Smooth muscle cell (in vitro differentiated cells): ENCODE data around the gene ANK2. TPM values are rescaled to one million over a fixed set of nuclear protein-coding genes. Genes with fewer than 3 reads are reported as not detected.

Source experiments
- DNase-seq: peaks from one replicate; lab custom pipeline; 2025; ENCODE audit not compliant: unreplicated experiment; lab: John Stamatoyannopoulos, UW
- H2AFZ ChIP-seq: fragments of 200-600 bp; sonication (generic); 2 replicates; pipeline ENCODE4 v1.6.0; 2016; ENCODE audit warnings: antibody characterized with exemption, low read depth, mild to moderate bottlenecking
- H3F3A ChIP-seq: fragments of 200-600 bp; sonication (generic); 2 replicates; pipeline ENCODE4 v1.6.0; 2017; ENCODE audit warnings: antibody characterized with exemption, low read depth
- H3K27ac ChIP-seq: fragments of 200-600 bp; sonication (generic); 2 replicates; pipeline ENCODE4 v1.5.1; 2016; ENCODE audit warnings: low read depth, mild to moderate bottlenecking
- H3K27me3 ChIP-seq: fragments of 200-600 bp; sonication (generic); 2 replicates; pipeline ENCODE4 v1.6.1; 2016; ENCODE audit warnings: low read depth, mild to moderate bottlenecking
- H3K36me3 ChIP-seq: fragments of 200-600 bp; sonication (generic); 2 replicates; pipeline ENCODE4 v1.5.1; 2016; ENCODE audit warnings: low read depth
- H3K4me1 ChIP-seq: fragments of 200-600 bp; sonication (generic); 2 replicates; pipeline ENCODE4 v1.5.1; 2016; ENCODE audit warnings: low read depth
- H3K4me2 ChIP-seq: fragments of 200-600 bp; sonication (generic); 2 replicates; pipeline ENCODE4 v1.6.0; 2016; ENCODE audit warnings: mild to moderate bottlenecking
- H3K4me3 ChIP-seq: fragments of 200-600 bp; sonication (generic); 2 replicates; pipeline ENCODE4 v1.5.1; 2016; ENCODE audit warnings: mild to moderate bottlenecking
- H3K79me2 ChIP-seq: fragments of 200-600 bp; sonication (generic); 2 replicates; pipeline ENCODE4 v1.6.0; 2016; ENCODE audit warnings: low read depth, mild to moderate bottlenecking
- H3K9ac ChIP-seq: fragments of 200-600 bp; sonication (generic); 2 replicates; pipeline ENCODE4 v1.6.0; 2016; ENCODE audit warnings: low read depth
- H3K9me3 ChIP-seq: fragments of 200-600 bp; sonication (generic); replicated peaks from 2 replicates; pipeline ENCODE4 v1.5.1; 2016; ENCODE audit warnings: low read depth
- H4K20me1 ChIP-seq: fragments of 200-600 bp; sonication (generic); 2 replicates; pipeline ENCODE4 v1.6.0; 2016; ENCODE audit warnings: low read depth
- CTCF ChIP-seq: fragments of 200-600 bp; sonication (generic); IDR thresholded peaks from 2 replicates; pipeline ENCODE4 v1.5.1; 2017; ENCODE audit warnings: borderline replicate concordance, mild to moderate bottlenecking, antibody characterized with exemption; ENCODE audit not compliant: insufficient read depth, poor library complexity, severe bottlenecking
- WGBS: methylation state at CpG from one replicate; pipeline ENCODE4 v1.1.7; 2016; ENCODE audit warnings: low lambda C conversion rate; 5-methylcytosine and 5-hydroxymethylcytosine counted together
- polyA plus RNA-seq: library from polyadenylated mRNA; unstranded; fragments of >200 nt; fragmentation: Nextera tagmentation; extraction: Ambion mirVana; gene quantifications from 2 replicates; pipeline ENCODE4 v1.2.1, GENCODE V29; 2016
- total RNA-seq: library from RNA; depleted of rRNA; stranded (reverse); fragments of >200 nt; gene quantifications from 2 replicates; pipeline ENCODE4 v1.2.3, GENCODE V29; 2014

ANK2 gene
- total and polyA plus RNA-seq, 2 experiments from 2014 or later, result 2.2 to 8.1 TPM

- DNase-seq, result no peak
- H3K9ac ChIP-seq, result no peak overlapping the region
- no peak overlapping the region for H3K27ac ChIP-seq
- H3K4me3 ChIP-seq, result no peak overlapping the region
- no peak overlapping the region for H2AFZ ChIP-seq
- no peak overlapping the region for H3K4me2 ChIP-seq
- H3K9me3 ChIP-seq, result no peaks in the 10 kb centered on the region
- H3K4me1 ChIP-seq, result peaks cover 24% of the 10 kb centered on the region
- H3F3A ChIP-seq, result no peaks in the 10 kb centered on the region
- H3K27me3 ChIP-seq, result no peaks in the 10 kb centered on the region
- no peaks in the 10 kb centered on the region for H3K79me2 ChIP-seq
- WGBS, result 93% methylated on average over 2 of the region's 2 CpGs
- no peaks in the 10 kb centered on the region for H4K20me1 ChIP-seq
- no peaks in the 10 kb centered on the region for H3K36me3 ChIP-seq
- no peak for TF ChIP-seq CTCF
Measured at GRCh38 chr4:113009461-113009860, 40.0 kb upstream of the ANK2 start.

GRCh38 chr4:113012122-113012725 lies 37.2 kb upstream of the ANK2 start:
- Histone ChIP-seq H3K9ac (no peak overlapping the region), H3F3A (no peaks in the 10 kb centered on the region), H3K36me3 (no peaks in the 10 kb centered on the region), H3K27me3 (no peaks in the 10 kb centered on the region), H4K20me1 (no peaks in the 10 kb centered on the region), H3K27ac (no peak overlapping the region), H2AFZ (no peak overlapping the region), H3K4me2 (no peak overlapping the region), H3K4me1 (peaks cover 24% of the 10 kb centered on the region), H3K9me3 (no peaks in the 10 kb centered on the region), H3K79me2 (no peaks in the 10 kb centered on the region), H3K4me3 (no peak overlapping the region)
- WGBS, result 97% methylated on average over 4 of the region's 4 CpGs
- TF ChIP-seq CTCF, result no peak
- DNase-seq, result no peak

DNA sequence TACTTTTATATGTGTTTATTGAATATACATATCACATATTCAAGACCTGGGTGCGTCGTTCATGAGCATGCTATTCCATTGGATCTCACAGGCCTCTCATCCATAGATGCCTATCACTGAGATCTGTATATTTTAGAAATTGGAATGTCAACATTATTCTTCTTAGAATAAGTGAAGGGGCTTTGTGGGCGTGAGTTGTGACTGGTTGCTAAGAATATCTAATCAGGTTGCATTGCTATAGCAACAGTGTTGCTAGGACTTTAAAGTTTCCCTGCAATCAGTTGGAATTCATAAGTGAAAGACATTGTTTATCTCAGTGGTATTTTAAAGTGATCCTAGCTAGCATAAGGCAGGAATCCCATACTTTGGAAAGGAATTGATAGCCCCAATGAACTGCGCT lies 36.7 kb upstream of the ANK2 start:
- H3K9me3 ChIP-seq, result no peaks in the 10 kb centered on the region
- no peak overlapping the region for H3K4me3 ChIP-seq
- no peak for TF ChIP-seq CTCF
- H3K27me3 ChIP-seq, result no peaks in the 10 kb centered on the region
- H3F3A ChIP-seq, result no peaks in the 10 kb centered on the region
- H3K4me1 ChIP-seq, result peaks cover 24% of the 10 kb centered on the region
- DNase-seq, result no peak
- H4K20me1 ChIP-seq, result no peaks in the 10 kb centered on the region
- WGBS, result 82% methylated on average over 4 of the region's 4 CpGs
- H3K9ac ChIP-seq, result no peak overlapping the region
- peak overlapping the region; percentile 60 for H3K4me2 ChIP-seq
- H2AFZ ChIP-seq, result no peak overlapping the region
- no peaks in the 10 kb centered on the region for H3K79me2 ChIP-seq
- no peaks in the 10 kb centered on the region for H3K36me3 ChIP-seq
- no peak overlapping the region for H3K27ac ChIP-seq

DNA sequence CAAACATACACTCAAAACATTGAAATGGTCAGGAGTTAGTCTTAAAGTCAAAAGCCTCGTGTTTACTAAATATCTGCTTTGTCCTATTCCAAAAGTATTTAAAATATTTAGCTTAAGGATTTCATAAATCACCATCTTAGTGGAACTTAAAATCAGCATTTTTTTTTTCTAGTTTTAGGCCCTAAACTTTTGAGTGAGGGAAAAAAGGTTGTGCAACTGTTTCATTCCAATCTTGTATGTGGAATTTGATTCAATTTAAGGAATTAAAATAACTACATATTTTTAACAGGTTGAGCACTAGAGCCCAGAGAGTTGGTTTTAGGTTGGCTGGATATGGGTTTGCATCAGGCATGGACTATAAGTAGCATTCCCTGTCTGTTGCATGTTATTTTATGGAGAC lies 35.7 kb upstream of the ANK2 start:
- no peak for TF ChIP-seq CTCF
- Histone ChIP-seq H3K79me2 (no peaks in the 10 kb centered on the region), H3K4me1 (peaks cover 22% of the 10 kb centered on the region), H3K36me3 (no peaks in the 10 kb centered on the region), H3F3A (no peaks in the 10 kb centered on the region), H3K4me3 (no peak overlapping the region), H2AFZ (peak overlapping the region; percentile 27), H3K4me2 (peak overlapping the region; percentile 60), H3K9me3 (no peaks in the 10 kb centered on the region), H3K27ac (peak overlapping the region; percentile 21), H4K20me1 (no peaks in the 10 kb centered on the region), H3K27me3 (no peaks in the 10 kb centered on the region), H3K9ac (no peak overlapping the region)
- no peak for DNase-seq
- WGBS, result 50% methylated on average over 1 of the region's 1 CpG
